Gastroesophageal sphincter (tissue), 4 donors: Measurements from ENCODE around the gene USP49. TPM values are rescaled to one million over a fixed set of nuclear protein-coding genes. Genes with fewer than 3 reads are reported as not detected.

Experiments used
- ATAC-seq: fragments of 150-250 bp; one replicate; pipeline ENCODE4 v1.9.1; 2016; ENCODE audit warnings: mild to moderate bottlenecking, moderate library complexity
- H3K27ac ChIP-seq, 4 donors: fragments of 200-600 bp; sonication (generic) in 3 of 4; 1 replicate in 3 of 4; 2 replicates in 1 of 4; pipeline ENCODE4 v1.5.1; 2016 to 2019
- H3K27me3 ChIP-seq: fragments of 200-600 bp; sonication (generic); one replicate; pipeline ENCODE4 v1.5.1; 2019
- H3K36me3 ChIP-seq, 2 donors: fragments of 200-600 bp; sonication (generic); one replicate each; pipeline ENCODE4 v1.5.1; 2019; ENCODE audit warnings: control low read depth in 1 of 2
- H3K4me1 ChIP-seq, 3 donors: fragments of 200-600 bp; sonication (generic); 1 replicate in 2 of 3; 2 replicates in 1 of 3; pipeline ENCODE4 v1.5.1; 2016 to 2019; ENCODE audit warnings: control low read depth in 2 of 3
- H3K4me3 ChIP-seq, 2 donors: fragments of 200-600 bp; sonication (generic); one replicate each; pipeline ENCODE4 v1.5.1; 2019; ENCODE audit warnings: mild to moderate bottlenecking in 1 of 2, moderate library complexity in 1 of 2
- H3K9me3 ChIP-seq, 3 donors: fragments of 200-600 bp; sonication (generic); one replicate each; pipeline ENCODE4 v1.5.1; 2017 to 2019; ENCODE audit warnings: control low read depth in 2 of 3
- CTCF ChIP-seq, 4 experiments: fragments of 200-600 bp in 2 of 4; fragments of 450-650 bp in 2 of 4; sonication (generic) in 1 of 4; IDR thresholded peaks; one replicate each; pipeline ENCODE4 v1.5.1; 2017 to 2019; ENCODE audit warnings: antibody characterized with exemption in 4 of 4, mild to moderate bottlenecking in 2 of 4, moderate library complexity in 2 of 4
- EP300 ChIP-seq: sonication (generic); formaldehyde crosslinking; IDR thresholded peaks from one replicate; pipeline ENCODE4 v1.6.1; 2017; ENCODE audit warnings: antibody characterized with exemption, mild to moderate bottlenecking
- POLR2A ChIP-seq, 2 donors: fragments of 450-650 bp; IDR thresholded peaks; one replicate each; pipeline ENCODE4 v1.6.1; 2017; ENCODE audit warnings: antibody characterized with exemption in 2 of 2, mild to moderate bottlenecking in 2 of 2, moderate library complexity in 1 of 2
- POLR2AphosphoS5 ChIP-seq: sonication (generic); formaldehyde crosslinking; IDR thresholded peaks from one replicate; pipeline ENCODE4 v1.6.1; 2017; ENCODE audit warnings: antibody characterized with exemption
- WGBS, 2 donors: methylation state at CpG; one replicate each; pipeline ENCODE4 v1.1.5; 2018; ENCODE audit warnings: low coverage in 1 of 2; 5-methylcytosine and 5-hydroxymethylcytosine counted together
- total RNA-seq, 4 donors: library from RNA; depleted of rRNA; stranded (reverse); fragments of >200 nt; gene quantifications; one replicate each; pipeline ENCODE4 v1.1.0, GENCODE V29; 2016

USP49 gene
- total RNA-seq, 4 donors from 2014 or later: 0.69 to 5.4 (median 2.0) TPM

- WGBS, 2 donors: 88 to 93% methylated on average over 2 of the region's 2 CpGs
- H3K27ac ChIP-seq: no peak overlapping the region
- peaks cover 0 to 4% of the 10 kb centered on the region in 2 donors for H3K36me3 ChIP-seq
- no peak for TF ChIP-seq EP300
- no peak for TF ChIP-seq POLR2AphosphoS5
- no peak for TF ChIP-seq CTCF (IDR thresholded peaks at IDR 0.05)
- TF ChIP-seq POLR2A (IDR thresholded peaks at IDR 0.05): no peak
- H3K4me3 ChIP-seq: no peak overlapping the region
- H3K27me3 ChIP-seq: no peaks in the 10 kb centered on the region
- no peaks in the 10 kb centered on the region for H3K4me1 ChIP-seq
- H3K9me3 ChIP-seq: no peaks in the 10 kb centered on the region
- ATAC-seq: no peak
Measured at GRCh38 chr6:41871691-41872090, 23.5 kb downstream of the USP49 start.

- no peak for ATAC-seq
- Histone ChIP-seq H3K4me3 (no peak overlapping the region), H3K4me1 (no peaks in the 10 kb centered on the region), H3K27me3 (no peaks in the 10 kb centered on the region), H3K36me3 (peaks cover 0 to 8% of the 10 kb centered on the region in 2 donors), H3K9me3 (no peaks in the 10 kb centered on the region), H3K27ac (no peak overlapping the region)
- WGBS, 2 donors: 84 to 91% methylated on average over 3 to 6 of the region's 6 CpGs
- TF ChIP-seq CTCF (IDR thresholded peaks at IDR 0.05) (no peak), EP300 (no peak), POLR2A (IDR thresholded peaks at IDR 0.05) (no peak), POLR2AphosphoS5 (no peak)
Measured at GRCh38 chr6:41859356-41859755, 35.8 kb downstream of the USP49 start.

GRCh38 chr6:41858703-41859102 is 36.5 kb downstream of the USP49 start:
- 97 to 100% methylated on average over 2 of the region's 2 CpGs for WGBS, 2 donors
- no peaks in the 10 kb centered on the region for H3K9me3 ChIP-seq
- no peak for ATAC-seq
- H3K27ac ChIP-seq: no peak overlapping the region
- no peaks in the 10 kb centered on the region for H3K27me3 ChIP-seq
- no peak overlapping the region for H3K4me3 ChIP-seq
- TF ChIP-seq POLR2AphosphoS5: no peak
- TF ChIP-seq CTCF (IDR thresholded peaks at IDR 0.05): no peak
- TF ChIP-seq EP300: no peak
- no peak for TF ChIP-seq POLR2A (IDR thresholded peaks at IDR 0.05)
- peaks cover 0 to 8% of the 10 kb centered on the region in 2 donors for H3K36me3 ChIP-seq
- no peaks in the 10 kb centered on the region for H3K4me1 ChIP-seq

GRCh38 chr6:41850861-41851260 is 44.3 kb downstream of the USP49 start:
- Histone ChIP-seq H3K4me1 (peaks cover 0 to 10% (median 3%) of the 10 kb centered on the region in 3 donors), H3K27ac (no peak overlapping the region), H3K36me3 (no peaks in the 10 kb centered on the region), H3K27me3 (no peaks in the 10 kb centered on the region), H3K9me3 (no peaks in the 10 kb centered on the region), H3K4me3 (no peak overlapping the region)
- TF ChIP-seq POLR2AphosphoS5 (no peak), POLR2A (IDR thresholded peaks at IDR 0.05) (no peak), CTCF (IDR thresholded peaks at IDR 0.05) (no peak), EP300 (no peak)
- WGBS, 2 donors: 79 to 94% methylated on average over 3 of the region's 3 CpGs
- no peak for ATAC-seq

- Histone ChIP-seq H3K4me1 (peaks cover 0 to 10% (median 3%) of the 10 kb centered on the region in 3 donors), H3K27me3 (no peaks in the 10 kb centered on the region), H3K27ac (peak overlapping the region in 3 of 4 donors; percentile 5 to 44 (median 8)), H3K9me3 (no peaks in the 10 kb centered on the region), H3K4me3 (no peak overlapping the region), H3K36me3 (no peaks in the 10 kb centered on the region)
- TF ChIP-seq POLR2AphosphoS5: no peak
- TF ChIP-seq CTCF (IDR thresholded peaks at IDR 0.05): peak; percentile 60 to 78 (median 72)
- TF ChIP-seq POLR2A (IDR thresholded peaks at IDR 0.05): no peak
- TF ChIP-seq EP300: no peak
- ATAC-seq: peak; percentile 89
- 0% methylated on average over 1 of the region's 1 CpG; no CpG with 5 or more reads in 1 of the 2 donors for WGBS, 2 donors
Measured at GRCh38 chr6:41846666-41847237, 48.4 kb downstream of the USP49 start.
